ENCODE measurements around the gene BST2.
A peak's percentile ranks its signal among the peaks of the same experiment; 100 is the strongest.

Gene BST2

DNA sequence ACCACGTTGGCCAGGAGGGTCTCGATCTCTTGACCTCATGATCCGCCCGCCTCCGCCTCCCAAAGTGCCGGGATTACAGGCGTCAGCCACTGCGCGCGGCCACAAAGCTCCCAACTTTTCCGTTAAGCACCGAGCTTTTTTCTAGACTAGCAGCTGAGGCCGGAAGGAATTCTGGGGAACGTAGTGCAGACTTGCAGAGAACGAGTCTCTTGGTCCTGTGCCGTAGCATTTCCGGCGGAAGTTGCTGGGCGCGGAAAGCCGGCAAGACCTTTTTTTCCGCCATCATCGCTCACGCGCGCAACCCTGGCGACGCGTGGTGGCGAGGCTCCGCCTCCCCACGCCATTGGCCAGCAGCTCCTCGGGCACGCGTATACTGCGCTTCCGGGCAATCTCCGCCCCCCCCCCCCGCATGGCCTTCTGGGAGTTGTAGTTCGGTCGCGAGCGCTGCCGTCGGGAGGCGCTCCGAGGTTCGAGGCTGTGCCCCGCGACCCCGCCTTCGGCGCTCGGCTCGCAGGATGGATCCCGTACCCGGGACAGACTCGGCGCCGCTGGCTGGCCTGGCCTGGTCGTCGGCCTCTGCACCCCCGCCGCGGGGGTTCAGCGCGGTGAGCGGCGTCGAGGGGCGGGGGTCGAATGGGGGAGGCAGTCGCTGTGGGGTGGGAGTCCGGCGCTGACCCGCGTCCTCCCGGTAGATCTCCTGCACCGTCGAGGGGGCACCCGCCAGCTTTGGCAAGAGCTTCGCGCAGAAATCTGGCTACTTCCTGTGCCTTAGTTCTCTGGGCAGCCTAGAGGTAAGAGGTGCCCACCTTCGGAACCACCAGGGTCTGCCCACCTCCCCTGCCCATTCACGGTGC is 14.4 kb upstream of the BST2 start, which contains the start of gene MVB12A:
TSS of gene MVB12A (plus strand) at position 427 of the 854 bp plus-strand sequence. CDS start at position 516, 89 bp downstream.
- peak; percentile 95 to 97 for ATAC-seq

DNA sequence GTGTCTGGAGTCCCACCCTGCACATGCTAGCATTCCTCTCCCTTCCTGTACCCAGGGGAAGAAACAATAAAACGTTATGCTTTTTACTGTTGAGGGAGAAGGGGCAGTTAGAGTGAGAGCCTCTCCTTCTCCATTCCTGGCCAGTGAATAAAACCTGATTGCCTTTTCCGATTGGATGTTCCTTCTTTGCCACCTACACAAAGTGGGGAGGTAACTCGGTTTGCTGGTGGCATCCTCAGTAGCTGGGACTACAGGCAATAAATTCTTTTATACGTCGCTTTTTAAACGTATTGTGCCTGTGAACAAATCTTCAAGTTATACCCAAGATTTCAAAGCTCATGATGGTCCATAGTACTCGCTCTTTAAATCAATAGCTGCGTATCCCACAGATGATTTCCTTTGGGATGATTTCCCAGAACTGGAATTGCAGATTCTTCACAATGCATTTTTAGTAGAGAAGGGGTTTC is 13.8 kb upstream of the BST2 start:
- no peak for ATAC-seq

DNA sequence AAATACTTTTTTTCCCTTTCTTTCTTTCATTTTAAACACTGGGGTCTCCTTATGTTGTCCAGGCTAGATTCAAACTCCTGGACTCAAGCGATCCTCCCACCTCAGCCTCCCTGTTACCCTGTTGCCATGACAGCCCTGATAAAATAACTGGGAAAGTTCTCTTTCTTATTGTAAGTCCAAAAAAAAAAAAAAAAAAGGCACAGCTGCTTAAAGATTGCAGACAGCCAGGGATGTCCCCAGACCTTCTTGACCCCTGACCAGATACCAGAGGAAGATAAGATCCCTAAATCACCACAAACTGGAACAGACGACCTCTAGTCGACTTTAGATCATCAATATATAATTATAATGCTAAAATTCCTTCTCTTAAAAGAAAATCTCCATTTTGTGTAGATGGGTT is 13.3 kb upstream of the BST2 start:
- ATAC-seq: no peak

DNA sequence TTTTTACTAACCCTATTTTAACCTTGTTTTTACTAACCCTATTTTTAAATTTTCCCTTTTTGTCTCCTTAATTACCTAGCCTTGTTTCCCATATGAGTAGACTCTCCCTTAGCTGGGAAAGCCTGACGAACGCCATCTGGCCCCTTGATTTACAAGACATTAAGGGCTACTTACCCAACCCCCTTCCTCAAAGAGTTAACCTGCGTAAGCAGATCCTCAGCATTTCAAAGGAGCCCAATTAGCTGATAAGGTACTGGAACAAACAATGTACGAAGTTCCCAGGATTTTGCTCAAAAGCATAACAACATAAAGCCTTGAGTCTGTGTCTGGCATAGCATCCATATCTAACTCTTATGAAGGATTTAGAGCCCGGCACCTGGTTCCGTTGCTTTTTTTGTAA is 9.7 kb upstream of the BST2 start:
- ATAC-seq: no peak

DNA sequence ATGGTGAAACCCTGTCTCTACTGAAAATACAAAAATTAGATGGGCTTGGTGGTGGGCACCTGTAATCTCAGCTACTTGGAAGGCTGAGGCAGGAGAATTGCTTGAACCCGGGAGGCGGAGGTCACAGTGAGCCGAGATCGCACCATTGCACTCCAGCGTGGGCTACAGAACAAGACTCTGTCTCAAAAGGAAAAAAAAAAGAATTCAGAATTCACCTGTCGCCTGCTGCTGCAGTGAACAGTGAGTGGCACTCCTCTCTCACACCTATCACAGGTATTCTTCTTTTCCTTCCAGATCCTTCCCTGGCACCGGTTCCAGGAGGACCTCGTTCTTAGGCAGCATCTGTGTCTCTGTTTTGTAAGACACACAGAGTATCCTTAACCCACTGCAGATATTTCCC is 8.7 kb upstream of the BST2 start:
- no peak for ATAC-seq

DNA sequence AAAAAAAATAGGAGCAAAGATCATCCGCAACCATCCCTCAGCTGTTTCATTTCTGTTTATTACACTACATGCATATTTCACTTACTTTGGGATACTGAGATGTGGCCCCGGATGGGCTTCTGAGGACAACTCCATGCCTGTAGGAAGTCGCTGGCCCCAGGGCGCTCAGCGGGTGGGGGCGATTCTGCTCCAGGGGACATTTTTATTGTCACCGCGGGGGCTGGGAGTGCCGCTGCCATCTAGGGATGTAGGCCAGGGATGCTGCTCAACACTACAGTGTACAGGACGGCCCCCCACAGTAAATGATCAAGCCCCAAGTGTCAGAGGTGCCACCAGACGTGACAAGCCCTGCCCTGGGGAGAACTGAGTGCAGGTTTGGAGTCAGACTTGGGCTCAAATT is 6.4 kb upstream of the BST2 start:
- ATAC-seq: no peak

DNA sequence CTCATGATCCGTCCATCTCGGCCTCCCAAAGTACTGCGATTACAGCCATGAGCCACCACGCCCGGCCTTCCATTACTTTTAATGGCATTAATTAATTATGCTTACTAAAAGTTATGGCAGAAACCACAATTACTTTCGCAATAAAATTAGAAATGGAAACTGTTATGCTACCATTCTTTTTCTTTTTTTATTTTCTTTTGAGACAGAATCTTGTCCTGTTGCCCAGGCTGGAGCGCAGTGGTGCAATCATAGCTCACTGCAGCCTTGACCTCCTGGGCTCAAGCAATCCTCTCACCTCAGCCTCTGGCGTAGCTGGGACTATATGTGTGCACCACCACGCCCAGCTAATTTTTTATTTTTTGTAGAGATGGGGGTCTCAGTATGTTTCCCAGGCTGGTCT is 4.6 kb upstream of the BST2 start:
- ATAC-seq: no peak

DNA sequence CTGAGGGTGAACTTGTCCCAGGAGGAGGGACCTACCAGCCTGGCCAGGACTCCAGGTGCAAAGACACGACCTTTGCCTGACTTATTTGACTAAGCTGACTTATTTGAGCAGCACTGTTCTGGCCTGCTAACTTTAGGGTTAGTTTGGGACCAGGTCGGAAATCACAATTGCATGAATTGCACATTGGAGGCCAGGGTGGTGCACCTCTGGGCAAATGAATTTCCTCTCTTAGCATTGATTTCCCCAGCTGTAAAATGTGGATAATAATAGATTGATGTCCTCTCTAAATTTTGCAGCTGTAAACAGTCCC is 1.4 kb upstream of the BST2 start:
- ATAC-seq: no peak

DNA sequence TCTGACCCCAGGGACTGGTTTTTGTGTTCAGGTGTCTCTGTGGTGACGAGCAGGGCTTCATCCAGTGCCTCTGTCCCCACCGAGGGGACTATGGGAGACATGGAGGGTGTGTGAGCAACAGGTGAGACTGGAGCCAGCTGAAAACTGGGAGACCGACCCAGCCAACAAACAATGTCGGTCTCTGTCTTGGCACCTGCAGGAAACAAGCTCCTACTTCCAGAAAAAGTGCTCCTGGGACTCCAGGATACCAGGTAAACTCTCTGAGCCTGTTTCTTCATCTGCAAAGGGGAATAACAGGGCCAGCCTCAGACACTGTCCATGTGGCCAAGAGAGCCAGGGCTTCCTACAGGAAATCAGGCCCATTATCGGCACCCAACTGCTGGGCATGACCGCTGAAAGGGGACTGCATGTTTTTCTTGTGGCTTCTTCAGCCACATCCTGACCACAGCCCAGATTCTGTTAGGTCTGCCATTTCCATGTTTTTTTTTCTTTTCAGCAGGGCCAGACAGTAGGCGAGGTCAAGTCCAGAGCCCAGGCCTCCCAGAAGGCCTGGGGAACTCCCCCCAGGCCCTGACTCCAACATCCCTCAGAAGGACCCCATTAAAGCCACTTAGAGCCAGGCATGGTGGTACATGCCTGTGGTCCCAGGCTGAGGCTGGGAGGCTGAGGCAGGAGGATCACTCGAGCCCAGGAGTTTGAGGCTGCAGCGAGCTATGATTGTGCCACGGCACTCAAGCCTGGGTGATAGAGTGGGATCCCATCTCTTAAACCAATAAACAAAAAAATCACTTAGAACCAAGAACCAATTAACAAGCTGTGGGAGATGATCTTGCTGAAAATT is 836 bp upstream of the BST2 start:
- peak in 1 of 2 donors; percentile 36 for ATAC-seq

DNA sequence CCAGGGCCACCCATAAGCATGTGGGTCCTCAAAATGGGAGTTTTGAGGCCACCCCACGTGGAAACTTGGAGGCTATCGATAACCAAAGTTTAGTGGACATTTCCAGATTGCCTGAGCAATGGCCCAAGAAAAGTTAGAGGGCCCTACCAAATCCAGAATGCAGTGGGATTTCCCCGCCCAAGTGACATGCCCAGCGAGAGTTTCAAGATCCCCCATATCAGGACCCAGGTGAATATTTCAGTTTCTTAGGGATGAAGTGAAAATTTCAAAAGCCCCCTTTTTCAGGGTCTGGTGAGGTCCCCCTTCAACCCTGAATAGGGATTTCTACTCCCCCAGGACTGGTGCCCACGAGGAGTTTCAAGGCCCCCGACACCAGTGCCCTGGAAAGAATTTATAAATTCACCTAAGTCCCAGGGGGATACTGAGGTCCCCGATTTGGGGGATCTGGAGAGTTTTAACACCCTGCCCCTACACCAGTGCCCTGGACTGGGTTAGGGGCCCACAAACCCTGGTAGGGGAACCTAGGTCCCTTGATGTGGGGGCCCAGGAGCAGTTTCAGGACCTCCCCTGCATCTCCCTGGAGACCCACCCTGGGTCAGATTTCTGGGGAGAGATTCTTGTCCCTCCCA is 695 bp downstream of the BST2 start:
- no peak for ATAC-seq

DNA sequence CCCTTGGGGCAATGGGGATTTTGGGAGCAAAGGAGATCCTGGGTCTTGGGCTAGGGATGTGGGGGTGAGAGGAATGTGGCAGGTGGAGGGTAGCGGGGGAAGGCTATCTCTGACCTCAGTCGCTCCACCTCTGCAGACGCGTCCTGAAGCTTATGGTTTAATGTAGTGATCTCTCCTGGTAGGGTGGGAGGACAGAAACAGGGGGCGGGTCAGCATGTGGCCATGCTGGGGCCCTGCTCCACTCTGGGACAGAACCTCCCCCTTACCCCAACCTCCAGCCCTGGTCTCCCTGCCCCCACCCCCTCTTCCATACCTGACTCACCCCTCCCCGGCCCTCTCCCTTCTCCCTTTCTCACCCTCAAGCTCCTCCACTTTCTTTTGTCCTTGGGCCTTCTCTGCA is 1.4 kb downstream of the BST2 start:
- ATAC-seq: no peak

DNA sequence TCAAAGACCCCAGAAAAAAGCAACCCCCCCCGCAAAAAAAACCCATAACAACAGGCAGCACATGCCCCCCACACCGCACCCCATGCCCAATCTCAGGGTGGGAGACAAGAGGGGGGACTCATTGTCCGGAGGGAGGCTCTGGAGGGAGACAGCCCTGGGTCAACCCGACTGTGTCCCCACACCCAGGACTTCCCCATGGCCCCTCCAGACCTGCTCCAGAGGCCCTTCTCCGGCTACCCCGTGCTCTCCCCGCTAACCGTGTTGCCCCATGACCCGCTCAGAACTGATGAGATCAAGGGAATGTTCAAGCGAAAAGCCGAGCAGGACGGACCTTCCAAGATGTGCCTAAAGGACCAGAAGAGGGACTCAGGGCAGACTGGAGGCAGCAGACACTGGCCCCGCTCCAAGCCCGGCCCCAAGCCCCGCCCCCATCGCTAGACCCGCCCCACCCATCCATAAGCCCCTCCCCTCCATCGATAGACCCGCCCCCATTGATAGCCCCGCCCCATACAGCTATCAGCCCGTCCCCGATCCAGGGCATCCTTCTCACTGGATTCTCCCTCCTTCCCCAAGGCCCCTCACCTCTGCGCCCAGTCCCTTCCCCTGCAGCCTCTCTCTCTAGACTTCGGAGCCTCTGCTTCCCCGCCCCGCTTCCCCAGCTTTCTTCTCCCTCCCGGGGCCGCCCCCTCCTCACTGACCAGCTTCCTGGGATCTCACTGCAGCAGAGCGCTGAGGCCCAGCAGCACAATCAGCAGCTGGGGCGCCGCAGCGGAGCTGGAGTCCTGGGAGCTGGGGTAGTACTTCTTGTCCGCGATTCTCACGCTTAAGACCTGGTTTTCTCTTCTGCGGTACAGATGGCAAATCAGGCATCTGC is 2.2 kb downstream of the BST2 start:
- ATAC-seq: peak in 1 of 2 donors; percentile 6

DNA sequence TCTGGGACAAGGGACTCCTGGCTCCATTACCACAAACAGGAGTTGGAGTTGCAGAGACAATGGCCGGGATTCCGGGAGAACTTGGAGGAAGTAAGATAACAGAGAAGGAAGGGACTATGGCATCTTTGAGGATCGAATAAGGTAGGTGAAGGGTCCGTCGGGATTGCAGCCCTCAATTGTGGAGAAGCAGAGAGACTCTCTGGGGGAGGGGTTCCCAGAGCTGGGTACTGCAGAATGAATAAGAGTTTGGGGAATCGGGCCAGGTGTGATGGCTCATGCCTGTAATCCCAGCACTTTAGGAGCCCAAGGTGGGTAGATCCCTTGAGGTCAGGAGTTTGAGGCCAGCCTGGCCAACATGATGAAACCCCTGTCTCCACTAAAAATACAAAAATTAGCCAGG is 3.8 kb downstream of the BST2 start:
- no peak for ATAC-seq

DNA sequence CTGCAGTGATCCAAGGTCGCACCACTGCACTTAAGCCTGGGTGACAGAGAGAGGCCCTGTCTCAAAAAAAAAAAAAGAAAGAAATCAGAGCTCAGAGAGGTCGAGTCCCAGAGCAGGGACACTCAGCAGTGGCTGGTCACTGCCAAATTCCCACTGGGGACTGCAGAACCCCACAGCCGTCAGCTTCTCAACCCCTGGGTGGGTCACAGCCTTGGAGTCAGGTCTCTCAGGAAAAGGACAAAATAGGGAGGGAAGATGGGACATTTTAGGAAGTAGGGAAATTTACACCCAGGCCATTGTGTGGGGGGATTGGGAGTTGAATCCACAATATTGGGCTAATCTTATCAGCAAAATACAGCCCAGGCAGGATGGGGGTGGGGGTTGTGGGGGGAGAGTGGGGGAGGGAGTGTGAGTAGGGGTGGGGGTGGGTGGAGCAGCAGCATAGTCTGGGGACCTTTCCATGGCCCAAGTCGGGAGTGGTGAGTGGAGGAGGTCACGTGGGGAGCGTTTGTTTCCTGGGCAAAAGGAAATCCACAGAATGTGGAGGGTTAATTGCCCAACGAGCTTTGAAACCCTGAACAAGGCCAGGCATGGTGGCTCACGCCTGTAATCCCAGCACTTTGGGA is 6.4 kb downstream of the BST2 start:
- ATAC-seq: no peak

DNA sequence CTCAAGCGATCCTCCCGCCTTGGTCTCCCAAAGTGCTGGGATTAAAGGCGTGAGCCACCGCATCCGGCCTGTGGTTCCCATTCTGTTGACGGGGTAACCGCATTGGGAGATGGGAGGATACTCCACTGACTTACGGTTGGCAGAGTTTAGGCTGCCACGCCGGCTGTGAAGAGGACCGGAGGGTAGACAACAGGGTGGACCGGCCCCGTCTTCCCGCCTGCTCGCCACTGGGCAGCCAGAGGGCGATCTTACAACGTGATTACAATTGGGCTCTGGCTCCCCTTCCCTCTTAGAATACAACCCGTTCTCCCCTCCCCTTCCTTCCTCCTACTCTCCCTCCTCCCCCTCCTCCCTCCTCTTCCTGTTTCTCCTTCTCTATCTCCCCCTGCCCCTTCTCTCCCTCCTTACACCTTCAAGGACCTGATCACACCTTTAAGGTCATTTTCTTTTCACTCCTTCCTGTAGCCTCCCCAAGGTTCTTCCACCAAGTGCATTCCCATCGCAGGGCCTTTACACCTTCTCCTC is 10.5 kb downstream of the BST2 start:
- peak; percentile 32 to 42 for ATAC-seq

DNA sequence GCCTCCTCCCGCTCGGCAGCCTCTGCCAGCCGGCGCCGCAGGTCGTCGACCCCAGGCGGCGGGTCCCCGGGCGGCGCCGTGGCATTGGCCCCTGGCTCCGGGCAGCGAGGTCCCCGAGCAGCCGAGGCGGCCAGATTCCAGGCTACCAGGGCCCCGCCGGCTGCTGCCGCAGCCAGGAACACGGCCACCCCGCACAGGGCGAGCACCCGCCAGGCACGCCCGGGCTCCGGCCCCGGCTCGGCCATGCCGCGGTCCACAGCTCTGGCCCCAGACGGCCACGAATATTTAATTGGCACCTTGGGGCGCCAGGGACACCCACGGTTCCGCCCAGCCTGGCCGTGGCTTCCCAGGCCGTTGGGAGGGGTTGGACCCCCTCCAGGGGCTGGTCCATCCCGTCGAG is 11.5 kb downstream of the BST2 start, which contains the start of gene CCDC194:
TSS of gene CCDC194 (minus strand) at position 283 of the 400 bp plus-strand sequence. CDS start at position 245, 38 bp downstream.
- ATAC-seq: no peak

DNA sequence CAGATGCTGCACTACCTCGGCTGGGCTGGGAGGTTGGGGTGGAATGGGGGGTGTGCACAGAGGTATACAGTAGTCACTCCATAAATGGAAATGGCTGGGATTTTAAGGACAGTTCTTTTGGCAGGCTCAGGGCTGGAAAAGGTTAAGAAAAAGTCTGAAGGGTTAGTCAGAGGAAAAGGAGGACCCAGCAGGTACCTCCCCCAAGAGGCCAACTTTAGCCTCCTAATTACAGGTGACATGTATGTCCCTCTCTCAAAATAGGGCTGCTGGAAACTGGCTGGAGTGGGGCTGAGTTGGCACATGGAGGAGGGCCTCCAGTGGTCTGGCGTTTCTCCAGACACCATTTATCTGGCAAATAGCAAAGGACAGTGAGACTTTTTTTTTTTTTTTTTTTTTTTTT is 12.4 kb downstream of the BST2 start:
- no peak for ATAC-seq

DNA sequence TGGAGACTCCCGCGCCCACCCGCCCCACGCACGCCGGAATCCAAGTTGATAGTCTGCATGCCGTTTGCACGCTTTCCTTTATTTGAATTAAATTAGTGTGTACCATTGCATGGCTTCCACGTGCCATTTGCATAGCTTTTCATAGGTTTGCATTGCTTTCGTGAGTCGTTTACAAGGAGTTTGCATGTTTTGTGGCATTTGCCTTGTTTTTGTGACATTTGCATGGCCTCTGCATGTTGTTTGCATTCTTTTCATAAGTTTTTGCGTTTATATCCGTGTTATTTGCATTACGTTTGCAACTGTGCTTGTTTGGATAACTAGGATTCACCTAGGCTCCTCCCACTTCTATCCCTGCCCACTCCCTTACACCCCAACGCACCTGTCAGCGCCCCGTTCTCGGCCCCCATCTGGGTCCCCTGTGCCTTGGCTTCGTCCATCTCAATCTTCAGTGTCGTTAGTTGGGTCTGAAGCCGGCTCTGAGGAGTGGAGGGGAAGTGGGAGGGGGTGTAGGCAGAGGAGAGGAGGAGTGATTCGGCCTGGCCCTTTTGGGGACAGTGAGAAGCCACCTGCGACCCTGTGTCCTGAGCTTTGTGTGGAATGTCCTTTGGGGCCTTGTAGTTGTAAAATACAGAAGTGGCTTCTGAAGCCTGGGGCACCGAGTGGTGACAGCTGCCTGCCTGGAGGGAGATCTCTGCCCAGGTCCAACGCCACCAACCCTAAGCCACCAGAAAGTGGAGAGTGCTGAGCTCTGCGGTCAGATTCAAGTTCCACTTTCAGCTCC is 13.9 kb downstream of the BST2 start:
- ATAC-seq: no peak

DNA sequence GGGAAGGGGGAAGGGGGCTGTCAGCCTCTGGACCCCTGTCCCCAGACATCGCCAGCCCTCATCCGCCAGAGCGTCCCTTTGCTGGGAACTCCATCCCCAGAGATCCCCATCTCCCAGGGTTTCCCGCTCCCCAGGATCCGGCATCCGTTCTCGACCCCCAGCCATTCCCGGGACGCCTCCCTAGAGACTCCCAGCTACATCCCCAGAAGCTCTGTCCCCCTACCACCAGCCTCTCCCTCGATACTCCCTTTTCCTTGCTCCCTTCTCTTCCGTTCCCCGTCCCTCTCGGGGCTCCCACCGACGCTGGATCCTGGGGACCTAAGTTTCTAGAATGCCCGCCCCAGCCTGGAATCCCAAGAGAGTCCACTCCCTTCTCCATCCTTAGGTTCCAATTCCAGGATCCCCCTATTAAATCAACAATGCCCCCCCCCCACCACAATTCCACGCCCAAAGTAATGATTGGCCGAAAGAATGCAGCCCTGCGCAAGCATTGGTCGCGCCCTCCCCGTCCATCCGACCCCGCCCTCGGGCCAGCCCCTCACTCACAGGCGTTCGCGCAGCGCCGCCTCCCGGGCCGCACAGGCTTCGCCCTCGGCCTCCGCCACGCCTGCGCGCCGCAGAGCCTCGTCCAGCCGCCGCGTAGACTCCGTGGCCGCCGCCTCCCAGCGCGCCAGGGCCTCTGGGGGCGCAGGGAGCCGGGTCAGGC is 14.6 kb downstream of the BST2 start:
- peak; percentile 97 to 99 for ATAC-seq

Measured in activated CD4-positive, CD25-positive, alpha-beta regulatory T cell treated with anti-CD3 and anti-CD28 coated beads, Interleukin-2, amount 50 U/mL, for 24 hours (primary cell).